Gastrocnemius medialis (tissue), 4 donors: Measurements from ENCODE around the gene TRIOBP.

Experiments
- CTCF ChIP-seq, 5 experiments: fragments of 450-650 bp in 3 of 5; fragments of 200-600 bp in 2 of 5; sonication (generic) in 2 of 5; IDR thresholded peaks in 4 of 5; conservative IDR thresholded peaks in 1 of 5; 1 replicate in 4 of 5; 2 replicates in 1 of 5; pipeline ENCODE4 v1.5.1; 2016 to 2019; ENCODE audit warnings: antibody characterized with exemption in 5 of 5, mild to moderate bottlenecking in 3 of 5, moderate library complexity in 3 of 5
- POLR2A ChIP-seq, 2 donors: fragments of 450-650 bp; IDR thresholded peaks; one replicate each; pipeline ENCODE4 v1.6.1; 2017; ENCODE audit warnings: antibody characterized with exemption in 2 of 2, mild to moderate bottlenecking in 2 of 2, moderate library complexity in 2 of 2

DNA sequence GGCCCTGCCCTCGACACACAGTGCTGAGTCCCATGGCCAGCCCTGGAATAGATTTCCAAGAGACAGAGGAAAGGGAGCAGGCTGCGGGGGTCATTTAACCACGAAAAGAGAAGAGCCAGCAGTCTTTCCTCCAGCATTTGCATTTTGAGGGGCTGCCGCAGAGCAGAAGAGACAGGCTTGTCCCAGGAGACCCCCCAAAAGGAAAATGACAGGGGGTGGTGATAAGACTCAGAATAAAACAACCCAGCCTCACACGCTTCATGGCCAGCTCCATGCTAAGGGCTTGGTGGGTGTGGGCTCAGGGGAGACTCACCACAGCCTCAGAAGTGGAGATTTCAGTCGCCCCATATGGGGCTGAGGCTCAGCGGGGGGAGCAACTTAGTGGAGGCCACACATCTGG is 16.9 kb downstream of the TRIOBP start:
- no peak for TF ChIP-seq CTCF (IDR thresholded peaks at IDR 0.05 in 4 of 5, conservative IDR thresholded peaks at IDR 0.05 in 1 of 5)
- no peak for TF ChIP-seq POLR2A (IDR thresholded peaks at IDR 0.05)
